Mesenteric fat pad (tissue), 1 donor: Measurements from ENCODE around the gene CLASRP. TPM values are rescaled to one million over a fixed set of nuclear protein-coding genes. Genes with fewer than 3 reads are reported as not detected.

ENCODE experiments used
- DNase-seq: peaks from one replicate; pipeline ENCODE4 v3.0.0-alpha.2; 2020; ENCODE audit warnings: low spot score
- total RNA-seq: library from RNA; stranded (reverse); fragmentation: NEBNext Ultra II Directional; extraction: Animal tissue kit (Norgen Biotek cat#: 25700); gene quantifications from one replicate; pipeline ENCODE4 v1.2.1, GENCODE V29; 2021
- donor health status: DM: yes; HTN: yes; CAD: no.

CLASRP gene
- total RNA-seq, 1 donor from 2014 or later, result 78.3 TPM

DNA sequence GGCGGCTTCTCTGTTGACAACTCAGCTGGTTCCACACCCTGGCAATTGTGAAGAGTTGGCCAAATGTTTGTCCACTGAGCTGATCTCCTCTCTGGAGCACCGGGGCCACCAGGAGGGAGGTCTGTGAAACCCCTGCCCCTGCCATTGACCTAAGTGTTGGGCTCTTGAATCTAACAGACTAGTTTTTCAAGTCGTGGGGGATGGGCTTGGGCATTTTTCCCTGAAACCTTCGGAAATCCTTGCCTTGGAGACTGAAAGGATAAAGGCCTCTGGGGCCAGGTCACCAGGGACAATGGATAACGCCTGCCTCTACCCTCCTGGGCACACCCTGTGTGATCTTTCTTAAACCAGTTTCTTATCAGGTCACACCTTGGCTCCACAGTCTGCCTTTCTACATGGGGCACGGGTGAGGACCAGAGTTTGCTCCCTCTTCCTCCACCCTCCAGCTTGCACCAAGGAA is 41.1 kb downstream of the CLASRP start:
- no peak for DNase-seq

DNA sequence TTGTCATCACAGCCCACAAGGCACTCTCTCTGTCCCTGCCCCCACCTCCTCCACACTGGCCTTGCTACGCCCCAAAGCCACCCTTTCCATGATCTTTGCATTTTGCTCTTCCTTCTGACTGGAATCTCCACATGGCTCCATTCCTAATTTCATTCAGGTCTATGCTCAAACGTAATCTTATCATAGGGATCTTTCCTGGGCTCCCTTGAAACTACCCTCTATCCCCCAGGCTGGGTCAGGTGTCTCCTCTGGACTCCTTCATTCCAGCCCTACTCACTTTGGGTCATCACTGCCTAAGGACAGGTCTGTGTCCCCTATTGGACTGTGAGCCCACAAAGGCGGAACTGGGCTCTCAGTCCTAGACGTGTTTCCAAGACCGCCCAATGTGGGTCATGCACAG is 43.3 kb downstream of the CLASRP start:
- no peak for DNase-seq

DNA sequence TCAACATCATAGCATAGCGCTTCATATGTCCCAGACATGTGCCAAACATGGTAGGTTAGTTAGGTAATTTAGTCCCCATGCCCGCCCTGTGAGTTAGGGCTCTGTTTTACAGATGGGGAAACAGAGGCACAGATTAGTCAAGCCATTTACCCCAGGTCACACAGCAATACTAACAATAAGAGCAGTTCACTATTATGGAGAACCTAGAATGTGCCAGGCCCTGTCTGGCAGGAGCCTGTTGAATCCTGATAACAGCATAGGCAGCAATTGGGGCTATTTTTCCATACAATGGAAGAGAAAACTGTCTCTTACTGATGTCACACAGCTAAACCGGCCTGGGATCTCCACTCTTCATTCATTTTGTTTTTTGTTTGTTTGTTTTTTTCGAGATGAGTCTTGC is 47.6 kb downstream of the CLASRP start:
- DNase-seq, result no peak

DNA sequence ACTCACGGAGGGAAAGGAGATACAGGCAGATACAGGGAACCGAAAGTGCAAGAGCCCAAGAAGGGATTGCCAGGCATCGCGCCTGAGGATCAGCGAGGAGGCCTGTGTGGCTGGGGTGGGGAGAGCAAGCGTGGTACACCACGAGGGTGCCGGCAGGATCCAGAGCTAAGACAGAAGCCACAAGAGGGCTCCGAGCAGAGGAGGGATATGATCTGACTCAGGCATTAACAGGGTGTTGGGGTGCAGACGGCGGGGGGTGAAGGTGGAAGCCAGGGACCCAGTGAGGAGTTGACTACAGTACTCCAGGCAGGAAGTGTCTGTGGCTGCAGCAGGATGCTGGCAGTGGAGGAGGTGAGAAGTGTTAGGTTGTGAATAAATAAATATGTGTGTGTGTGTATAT is 48.7 kb downstream of the CLASRP start:
- no peak for DNase-seq

DNA sequence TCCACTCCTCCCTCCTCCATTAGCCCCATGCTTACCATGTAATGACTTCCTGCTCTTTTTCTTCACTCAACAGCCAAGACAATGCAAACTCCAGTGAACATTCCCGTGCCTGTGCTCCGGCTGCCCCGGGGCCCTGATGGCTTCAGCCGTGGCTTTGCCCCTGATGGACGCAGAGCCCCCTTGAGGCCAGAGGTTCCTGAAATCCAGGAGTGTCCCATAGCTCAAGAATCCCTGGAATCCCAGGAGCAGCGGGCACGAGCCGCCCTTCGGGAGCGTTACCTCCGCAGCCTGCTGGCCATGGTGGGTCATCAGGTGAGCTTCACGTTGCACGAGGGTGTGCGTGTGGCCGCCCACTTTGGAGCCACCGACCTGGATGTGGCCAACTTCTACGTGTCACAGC is 51.2 kb downstream of the CLASRP start:
- DNase-seq, result no peak

DNA sequence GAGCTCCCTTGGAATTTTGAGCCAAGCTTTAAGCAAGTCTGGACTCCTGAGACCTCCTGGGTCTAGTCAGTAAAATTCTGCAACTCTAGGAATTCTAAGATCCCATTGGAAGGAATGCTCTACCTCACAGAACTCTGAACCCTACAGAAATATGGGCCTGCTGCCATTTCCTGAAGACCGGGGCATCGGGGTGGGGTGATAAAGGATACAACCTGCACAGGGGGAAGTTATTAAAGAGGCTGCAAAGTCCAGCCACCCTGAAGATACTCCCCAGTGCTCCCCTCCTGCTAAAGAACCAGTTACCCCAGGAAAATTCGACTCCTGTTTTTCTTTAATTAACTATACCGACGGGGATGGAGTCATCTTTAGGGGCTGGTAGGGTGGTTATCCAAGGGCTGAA is 51.8 kb downstream of the CLASRP start:
- DNase-seq, result no peak

DNA sequence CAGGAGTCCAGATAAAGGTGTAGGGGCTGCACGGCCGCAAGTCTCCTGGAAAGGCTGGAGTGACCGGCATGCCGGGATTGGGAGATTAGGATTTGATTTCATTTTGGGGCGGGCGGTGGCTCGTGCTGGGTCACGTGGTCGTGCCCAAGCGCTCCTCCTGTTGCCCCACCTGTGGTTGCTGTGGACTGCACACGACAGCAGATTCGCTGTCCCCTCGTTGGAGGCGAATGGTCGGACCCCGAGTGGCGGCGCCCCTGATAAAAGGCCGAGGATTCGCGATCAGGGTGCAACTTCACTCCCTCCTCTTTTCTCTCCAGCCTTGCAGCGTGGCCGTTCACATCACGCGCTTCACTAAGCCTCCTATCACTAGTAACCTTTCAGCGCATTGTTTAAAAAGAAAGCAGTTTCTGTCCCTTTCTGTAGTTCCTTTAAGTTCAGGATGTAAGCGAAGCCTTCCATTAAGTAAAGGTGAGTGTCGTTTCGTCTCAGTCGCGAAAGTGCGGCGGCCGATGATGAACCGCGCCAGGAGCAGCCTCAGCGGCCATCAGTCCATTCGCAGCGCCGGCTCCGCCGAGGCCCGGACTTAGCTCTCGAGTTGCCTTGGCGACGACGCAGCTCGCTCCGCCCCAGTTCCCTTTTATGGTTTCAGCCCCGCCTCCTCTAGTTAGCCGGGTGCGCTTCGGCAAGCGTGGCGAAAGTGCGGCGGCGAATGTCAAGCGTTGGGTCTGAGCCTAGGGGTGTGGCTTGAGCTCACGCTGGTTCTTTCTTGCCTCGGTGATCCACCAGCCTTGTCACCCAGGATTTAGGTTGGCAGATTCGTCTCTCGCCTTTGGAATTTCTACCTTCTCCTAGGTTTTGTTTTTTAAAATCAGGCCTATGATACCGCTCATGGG is 52.4 kb downstream of the CLASRP start:
- DNase-seq, result peak; percentile 99

DNA sequence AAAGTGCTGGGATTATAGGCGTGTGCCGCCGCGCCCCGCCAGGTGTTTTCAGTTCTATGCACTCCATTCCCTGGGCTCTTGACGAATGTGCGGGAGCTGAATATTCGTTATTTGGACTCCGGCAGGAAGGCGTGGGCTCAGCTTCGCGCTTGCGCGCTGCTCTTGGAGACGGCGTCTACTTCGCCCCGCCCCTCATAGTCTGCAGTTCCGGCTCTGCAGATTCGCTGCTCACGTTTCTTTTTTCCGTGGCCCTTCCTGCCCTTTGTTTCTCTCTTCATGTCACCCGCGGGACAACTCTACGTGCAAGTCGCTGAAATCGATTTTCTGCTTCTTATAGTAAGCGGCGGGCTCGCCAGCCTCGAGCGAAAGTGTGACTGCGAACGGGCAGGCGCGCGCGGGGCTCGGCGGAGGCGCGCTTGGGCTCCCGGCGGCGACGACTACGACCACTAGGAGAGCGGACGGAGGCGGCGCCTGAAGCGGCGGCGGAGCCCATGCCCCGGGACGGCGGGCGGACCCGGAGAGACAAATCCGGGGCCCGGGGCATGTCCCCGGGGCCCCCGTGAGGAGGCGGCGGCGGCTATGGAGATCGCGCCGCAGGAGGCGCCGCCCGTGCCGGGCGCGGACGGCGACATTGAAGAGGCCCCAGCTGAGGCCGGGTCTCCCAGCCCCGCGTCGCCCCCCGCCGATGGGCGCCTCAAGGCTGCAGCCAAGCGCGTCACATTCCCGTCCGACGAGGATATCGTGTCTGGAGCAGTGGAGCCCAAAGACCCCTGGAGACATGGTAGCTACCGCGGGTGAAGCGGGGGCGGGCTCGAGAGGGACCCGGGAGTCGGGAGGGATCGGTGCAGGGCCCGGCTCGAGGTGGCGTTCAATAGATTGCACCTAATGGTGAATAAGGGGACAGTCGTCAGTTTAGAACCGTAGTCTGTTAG is 54.2 kb downstream of the CLASRP start, which contains the start of gene PPP1R37:
Gene PPP1R37 (plus strand): TSS at position 433 of the 932 bp plus-strand sequence. CDS start 147 bp downstream, at position 580.
- peak; percentile 97 for DNase-seq

DNA sequence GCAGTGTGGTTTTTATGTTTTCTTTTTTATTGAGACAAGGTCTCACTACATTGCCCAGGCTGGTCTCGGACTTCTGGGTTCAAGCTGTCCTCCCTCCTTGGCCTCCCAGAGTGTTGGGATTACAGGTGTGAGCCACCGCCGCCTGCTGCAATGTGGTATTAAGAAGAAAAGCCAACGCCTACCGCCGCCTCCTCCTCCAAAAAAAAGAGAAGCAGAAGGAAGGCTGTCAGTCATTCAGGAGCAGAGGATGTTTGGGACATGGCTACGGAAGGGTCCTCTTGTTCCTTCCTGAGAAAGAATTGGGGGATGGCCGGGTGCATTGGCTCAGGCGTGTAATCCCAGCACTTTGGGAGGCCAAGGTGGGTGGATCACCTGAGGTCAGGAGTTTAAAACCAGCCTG is 55.3 kb downstream of the CLASRP start:
- no peak for DNase-seq

DNA sequence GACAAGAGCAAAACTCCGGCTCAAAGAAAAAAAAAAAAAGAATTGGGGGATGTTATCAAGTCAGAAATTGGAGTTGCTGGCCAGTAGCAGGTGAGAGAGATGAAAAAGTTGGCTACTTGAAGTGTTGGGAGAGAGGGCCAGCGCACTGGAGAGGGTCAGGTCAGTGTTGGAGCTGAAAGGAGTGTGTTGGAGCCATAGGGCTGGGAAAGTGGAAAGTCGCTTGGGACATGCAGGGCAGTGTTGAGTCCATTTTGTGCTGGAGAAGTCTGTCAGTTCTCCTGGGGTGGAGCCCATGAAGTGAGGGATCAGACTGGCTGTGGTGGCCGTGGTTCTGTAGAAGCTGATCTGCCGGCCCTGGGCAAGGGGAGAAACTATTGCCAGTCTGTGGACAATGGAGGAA is 55.9 kb downstream of the CLASRP start:
- DNase-seq, result no peak

DNA sequence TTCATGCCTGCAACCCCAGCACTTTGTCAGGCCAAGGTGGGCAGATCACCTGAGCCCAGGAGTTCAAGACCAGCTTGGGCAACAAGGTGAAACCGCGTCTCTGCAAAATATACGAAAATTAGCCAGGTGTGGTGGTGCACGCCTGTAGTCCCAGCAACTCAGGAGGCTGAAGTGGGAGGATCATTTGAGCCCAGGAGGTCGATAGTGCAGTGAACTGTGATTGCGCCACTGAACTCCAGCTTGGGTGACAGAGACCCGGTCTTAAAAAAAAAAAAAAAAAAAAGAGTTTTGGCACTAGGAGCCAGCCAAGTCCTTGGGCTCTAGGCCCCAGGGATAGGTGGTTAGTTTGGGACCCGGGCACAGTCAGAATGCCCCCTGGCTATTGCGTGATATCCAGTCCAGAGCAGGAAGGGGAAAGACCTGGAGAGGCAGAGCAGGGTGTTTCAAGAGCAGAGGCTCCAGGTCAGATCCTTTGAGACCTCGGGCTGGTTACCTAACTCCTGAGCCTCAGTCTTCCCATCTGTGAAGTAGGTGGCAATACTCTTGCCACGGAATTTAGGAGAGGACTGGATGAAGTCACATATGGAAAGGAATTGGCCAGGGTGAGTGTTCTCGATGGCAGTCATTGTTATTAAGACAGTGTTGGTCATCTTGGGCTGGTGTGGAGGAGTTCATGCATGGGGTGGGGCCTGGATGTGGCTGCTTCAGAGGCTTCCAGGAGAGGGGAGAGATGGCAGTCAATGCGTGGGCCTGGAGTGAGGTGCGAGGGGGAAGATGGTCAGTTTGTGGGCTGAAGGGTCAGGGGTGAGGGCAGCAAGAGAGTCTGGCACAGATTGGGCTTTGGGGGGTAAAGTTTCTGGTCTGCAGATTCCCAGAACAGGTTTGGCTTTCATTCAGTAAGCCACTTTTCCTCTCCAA is 56.9 kb downstream of the CLASRP start:
- DNase-seq, result no peak

DNA sequence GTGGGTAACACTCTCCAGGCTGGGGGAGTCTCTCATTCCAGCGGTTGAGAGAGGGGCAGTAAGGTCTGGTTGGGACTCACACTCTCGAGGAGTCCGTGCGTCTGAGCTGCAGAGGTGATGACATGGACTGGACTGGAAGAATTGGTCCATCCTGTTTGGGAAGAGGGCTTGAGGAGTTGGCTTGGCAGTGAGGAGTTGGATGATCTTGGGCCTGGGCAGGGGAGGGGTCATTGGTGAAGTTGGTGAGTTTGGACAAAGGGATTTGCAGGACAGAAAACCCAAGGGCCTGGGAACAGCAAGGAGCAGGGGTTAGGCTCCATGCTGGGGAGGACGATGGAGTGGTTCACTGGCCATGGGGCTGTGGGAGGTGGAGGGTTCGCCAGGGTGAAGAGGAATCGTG is 57.9 kb downstream of the CLASRP start:
- DNase-seq, result no peak

DNA sequence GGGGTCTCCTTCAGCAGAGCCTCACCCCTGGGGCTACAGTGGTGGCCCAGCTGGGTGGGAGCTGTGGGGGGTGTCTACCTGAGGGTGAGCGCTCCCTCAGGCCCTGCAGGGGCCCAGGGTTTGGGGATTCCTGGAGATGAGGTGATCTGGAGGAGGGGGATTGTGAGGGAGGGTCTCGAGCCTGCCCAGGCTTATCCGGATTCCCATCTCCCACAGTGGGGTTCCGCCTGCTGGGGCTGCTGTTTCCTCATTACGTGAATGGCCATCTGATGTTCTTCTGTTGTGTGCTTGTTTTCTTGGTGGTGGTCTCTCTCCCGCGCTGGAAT is 58.6 kb downstream of the CLASRP start:
- DNase-seq, result no peak

DNA sequence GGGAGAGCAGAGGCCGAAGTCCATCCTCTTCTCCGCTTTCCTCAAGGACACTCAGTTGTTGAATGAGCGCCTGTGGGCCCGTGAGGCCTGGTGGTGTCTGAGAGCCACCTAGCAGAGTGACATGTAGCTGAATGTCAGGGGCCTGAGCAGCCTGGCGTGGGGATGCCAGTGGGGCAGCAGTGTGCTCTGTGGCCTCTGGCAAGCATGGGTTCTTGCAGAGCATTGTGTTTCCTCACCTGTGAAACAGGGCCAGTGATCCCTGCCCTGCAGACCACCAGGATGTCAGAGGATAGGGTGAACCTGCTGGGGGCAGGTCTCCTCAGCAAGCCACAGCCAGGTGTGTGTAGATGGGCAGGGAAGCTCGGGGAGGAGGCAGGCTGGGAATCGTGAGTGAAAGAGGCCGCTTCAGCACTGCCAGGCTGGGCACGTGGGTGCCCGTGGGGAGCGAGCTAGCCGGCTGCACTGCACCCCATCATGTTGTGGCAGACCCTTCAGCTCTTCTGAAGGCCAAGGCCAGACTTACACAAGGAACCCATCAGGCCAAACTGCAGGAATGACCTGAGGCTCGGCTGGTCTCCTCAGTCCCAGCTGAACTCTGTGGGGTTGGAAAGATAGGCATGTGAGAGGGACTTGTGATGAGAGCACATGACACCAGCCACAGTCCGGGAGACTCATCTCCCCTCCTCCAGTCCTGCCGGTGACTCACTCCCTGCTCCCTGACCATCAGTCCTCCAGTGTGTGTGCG is 59.1 kb downstream of the CLASRP start:
- DNase-seq, result no peak

DNA sequence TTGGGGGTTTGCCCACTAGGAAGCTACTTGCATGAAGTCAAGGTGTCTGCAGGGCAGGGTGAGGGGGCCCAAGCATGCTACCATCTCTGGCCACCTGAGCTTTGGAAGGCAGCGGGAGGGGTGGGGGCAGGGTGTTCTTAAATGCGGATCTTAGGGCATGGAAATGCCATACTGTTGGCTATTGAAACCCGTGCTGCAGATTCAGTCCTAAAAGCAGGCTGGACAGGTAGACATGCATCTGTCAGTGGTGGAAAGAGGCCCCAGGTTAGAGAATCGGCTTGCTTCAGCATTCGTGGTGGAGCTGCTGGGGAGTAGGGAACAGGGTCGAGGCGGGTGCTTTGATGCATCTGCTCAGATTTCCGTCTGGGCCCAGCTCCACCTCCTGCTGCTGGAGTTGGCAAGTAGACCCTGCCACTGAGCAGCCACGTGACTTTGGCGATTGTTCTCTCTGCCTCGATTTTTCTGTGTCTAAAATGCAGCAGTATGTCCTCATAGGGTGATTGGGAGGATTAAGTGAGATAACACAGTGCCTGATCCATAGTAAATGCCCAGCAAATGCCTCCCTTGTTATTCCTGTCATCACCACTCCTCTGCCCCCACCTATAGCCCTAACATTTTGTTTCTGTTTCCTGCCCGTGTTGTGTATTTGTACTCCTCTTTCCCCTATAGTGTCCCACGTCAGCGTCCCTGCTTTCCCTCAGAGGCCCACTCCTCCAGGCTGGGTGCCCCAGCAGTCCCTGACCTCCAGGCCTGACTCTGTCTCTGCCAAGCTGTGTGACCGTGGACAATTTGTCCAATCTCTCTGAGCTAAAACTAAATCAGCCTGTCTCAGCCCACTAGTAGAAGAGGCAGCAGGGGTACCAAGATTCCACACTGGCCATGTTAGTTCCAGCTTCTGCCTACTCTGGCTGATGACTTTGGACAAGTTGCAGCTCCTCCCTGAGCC is 59.9 kb downstream of the CLASRP start:
- no peak for DNase-seq

DNA sequence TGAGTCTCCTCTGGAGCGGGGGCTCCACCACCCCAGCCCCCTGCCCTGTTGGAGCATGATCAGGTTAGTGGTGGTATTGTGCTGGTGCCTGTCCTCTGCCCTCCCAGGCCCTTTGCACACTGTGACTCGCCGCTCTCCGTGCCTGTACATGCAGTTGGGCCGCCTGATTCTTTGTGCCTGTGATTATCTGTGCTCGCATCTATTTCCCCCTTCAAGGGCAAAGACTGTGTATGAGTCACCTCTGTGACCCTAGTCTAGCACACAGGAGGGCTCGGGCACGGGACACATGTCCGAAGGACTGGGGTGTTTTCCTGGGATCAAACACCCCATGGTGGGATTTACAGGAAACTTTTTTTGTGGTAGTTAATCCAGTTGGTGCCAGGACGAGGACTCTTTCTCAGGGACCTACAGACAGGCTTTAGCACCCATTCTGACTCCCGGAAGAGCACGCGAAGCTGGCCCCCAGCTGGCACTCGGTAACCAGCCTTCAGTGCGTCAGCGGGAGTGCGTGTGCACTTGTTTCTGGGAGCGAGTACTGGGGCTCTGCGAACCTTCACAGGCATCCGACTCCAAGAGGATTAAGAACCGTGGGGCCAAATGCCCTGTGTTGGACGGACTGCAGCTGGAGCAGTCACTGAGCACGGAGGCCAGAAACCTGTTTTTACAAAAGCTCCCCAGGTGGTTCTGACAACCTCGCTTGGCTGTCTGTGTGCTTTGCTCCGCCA is 60.8 kb downstream of the CLASRP start:
- DNase-seq, result no peak

DNA sequence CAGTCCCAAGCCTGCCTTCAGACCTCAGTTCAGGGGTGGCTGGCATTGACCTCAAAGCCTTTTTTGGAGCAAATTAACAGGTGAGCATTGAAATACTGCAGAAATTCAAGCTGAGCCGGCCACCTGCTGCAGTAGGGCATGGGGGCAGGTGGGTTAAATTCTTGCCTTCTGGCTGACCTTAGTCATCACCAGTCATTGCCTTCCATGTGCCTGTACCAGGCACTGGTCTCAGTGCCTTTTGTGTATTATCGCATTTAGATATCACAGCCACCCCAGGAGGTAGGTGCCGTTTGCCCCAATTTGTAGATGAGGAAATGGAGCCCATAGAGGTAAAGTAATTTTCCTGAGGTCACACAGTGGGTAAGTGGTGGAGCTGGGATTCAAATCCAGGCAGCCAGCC is 61.4 kb downstream of the CLASRP start:
- DNase-seq, result no peak

DNA sequence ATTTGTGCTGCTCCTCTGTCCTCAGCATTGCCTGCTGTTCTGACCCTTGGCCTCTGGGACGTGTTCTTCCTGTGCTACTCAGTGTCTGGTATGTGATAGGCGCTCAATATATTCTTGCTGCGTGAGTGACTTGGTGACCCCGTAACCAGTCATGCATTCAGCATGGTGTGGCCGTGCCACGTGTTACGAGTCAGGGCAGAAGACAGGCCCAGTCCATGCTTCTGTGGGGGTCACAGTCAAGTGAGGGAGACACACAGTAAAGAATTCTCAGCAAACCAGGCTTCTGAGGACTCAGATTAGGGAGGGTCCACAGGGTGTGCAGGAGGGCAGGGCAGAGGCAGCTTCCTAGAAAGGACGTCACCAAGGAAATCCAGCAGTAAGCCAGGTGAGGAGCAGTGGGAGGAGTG is 62.0 kb downstream of the CLASRP start:
- no peak for DNase-seq
